HCT116 (cell line): Measurements from ENCODE around the gene PWP1. TPM values are rescaled to one million over a fixed set of nuclear protein-coding genes. Genes with fewer than 3 reads are reported as not detected.

Experiments used
- ATAC-seq: fragments of 200-7000 bp; cut with Tn5 transposase; 2 replicates; pipeline ENCODE4 v1.9.1; 2020; ENCODE audit warnings: mild to moderate bottlenecking, moderate library complexity
- BruUV-seq: library from RNA; stranded (reverse); fragments of 400-500 nt; replicated peaks from 2 replicates; lab custom pipeline; 2021; lab: Mats Ljungman, UMichigan
- CTCF ChIA-PET: fragments of 300-600 bp; sonication (Branson Sonifier 250); formaldehyde crosslinking; loops from one replicate; lab custom pipeline; 2021; ENCODE audit warnings: antibody characterized with exemption; lab: Charles Lee
- POLR2A ChIA-PET: fragments of 300-600, 350-600 bp; sonication (Branson Sonifier 250); formaldehyde crosslinking; loops from one replicate; lab custom pipeline; 2021; ENCODE audit warnings: antibody characterized with exemption; lab: Charles Lee
- RAD21 ChIA-PET, 2 experiments: fragments of 300-600 bp; sonication (Branson Sonifier 250); formaldehyde crosslinking; loops; one replicate each; lab custom pipeline; 2023; ENCODE audit warnings: low total read pairs in 2 of 2; ENCODE audit not compliant: uncharacterized antibody in 2 of 2, unreplicated experiment in 2 of 2, low non-redundant PET in 1 of 2; lab: Charles Lee
- DNase-seq: peaks from one replicate; pipeline ENCODE4 v3.0.0-alpha.2; 2010; ENCODE audit warnings: low read depth, low spot score
- H2AFZ ChIP-seq: fragments of 200-600 bp; shearing (Covaris generic), sonication (generic); 2 replicates; pipeline ENCODE4 v1.6.1; 2017; ENCODE audit warnings: low read depth, mixed run types, mixed read lengths, antibody characterized with exemption, low read length; ENCODE audit not compliant: poor library complexity, severe bottlenecking
- H3K27ac ChIP-seq: 2 replicates; pipeline ENCODE4 v1.5.1; 2012; ENCODE audit warnings: low read depth, low read length
- H3K27me3 ChIP-seq: fragments of 200-600 bp; sonication (generic); 2 replicates; pipeline ENCODE4 v1.6.1; 2016; ENCODE audit warnings: mixed run types, low read length, mixed read lengths; ENCODE audit not compliant: insufficient read depth
- H3K36me3 ChIP-seq, 2 experiments: fragments of 200-500 bp in 1 of 2; fragments of 200-600 bp in 1 of 2; sonication (Bioruptor generic) in 1 of 2; sonication (generic) in 1 of 2; 2 replicates each; pipeline versions ENCODE4 v1.5.1 to v1.6.1; 2014 to 2016; ENCODE audit warnings: low read length in 2 of 2, inconsistent platforms in 1 of 2, mixed read lengths in 1 of 2, mixed run types in 1 of 2; ENCODE audit not compliant: insufficient read depth in 2 of 2, control insufficient read depth in 1 of 2
- H3K4me1 ChIP-seq, 2 experiments: fragments of 200-600 bp in 1 of 2; sonication (generic) in 1 of 2; 2 replicates each; pipeline versions ENCODE4 v1.5.1 to v1.6.1; 2012 to 2017; ENCODE audit warnings: low read length in 2 of 2, inconsistent platforms in 1 of 2, mild to moderate bottlenecking in 1 of 2, mixed read lengths in 1 of 2, mixed run types in 1 of 2, moderate library complexity in 1 of 2; ENCODE audit not compliant: insufficient read depth in 2 of 2, control insufficient read depth in 1 of 2
- H3K4me2 ChIP-seq: fragments of 200-600 bp; sonication (generic); 2 replicates; pipeline ENCODE4 v1.6.1; 2017; ENCODE audit warnings: mixed run types, low read length, mixed read lengths
- H3K4me3 ChIP-seq, 2 experiments: fragments of 200-600 bp in 1 of 2; sonication (generic) in 1 of 2; replicated peaks in 1 of 2; 2 replicates each; pipeline ENCODE4 v1.5.1; 2011 to 2016; ENCODE audit warnings: low read length in 2 of 2, control low read depth in 1 of 2, low read depth in 1 of 2, mild to moderate bottlenecking in 1 of 2, mixed read lengths in 1 of 2, mixed run types in 1 of 2
- H3K79me2 ChIP-seq: fragments of 200-600 bp; sonication (generic); 2 replicates; pipeline ENCODE4 v1.6.1; 2017; ENCODE audit warnings: mild to moderate bottlenecking, mixed run types, low read length, moderate library complexity, mixed read lengths; ENCODE audit not compliant: insufficient read depth
- H3K9ac ChIP-seq: fragments of 200-600 bp; sonication (generic); 2 replicates; pipeline ENCODE4 v1.6.1; 2016; ENCODE audit warnings: low read length, mixed read lengths
- H3K9me2 ChIP-seq: fragments of 200-600 bp; sonication (generic), shearing (Covaris generic); 2 replicates; pipeline ENCODE4 v1.6.1; 2017; ENCODE audit warnings: mixed run types, mild to moderate bottlenecking, moderate library complexity; ENCODE audit not compliant: insufficient read depth
- H3K9me3 ChIP-seq, 2 experiments: fragments of 200-500 bp in 1 of 2; fragments of 200-600 bp in 1 of 2; sonication (Bioruptor generic) in 1 of 2; sonication (generic) in 1 of 2; 2 replicates each; pipeline ENCODE4 v1.6.1; 2014 to 2017; ENCODE audit warnings: low read length in 2 of 2, mixed read lengths in 2 of 2, inconsistent platforms in 1 of 2, low read depth in 1 of 2, mild to moderate bottlenecking in 1 of 2, mixed run types in 1 of 2, moderate library complexity in 1 of 2; ENCODE audit not compliant: control insufficient read depth in 1 of 2, insufficient read depth in 1 of 2
- H4K20me1 ChIP-seq: fragments of 200-600 bp; sonication (generic), shearing (Covaris generic); 2 replicates; pipeline ENCODE4 v1.6.1; 2017; ENCODE audit warnings: mixed run types, mild to moderate bottlenecking, moderate library complexity; ENCODE audit not compliant: insufficient read depth
- CBX3 ChIP-seq: IDR thresholded peaks from 2 replicates; pipeline ENCODE4 v1.6.1; 2012; ENCODE audit warnings: low read depth
- CTCF ChIP-seq, 3 experiments: fragments of 200-600 bp in 1 of 3; sonication (generic) in 1 of 3; IDR thresholded peaks in 2 of 3; conservative IDR thresholded peaks in 1 of 3; 2 replicates each; pipeline ENCODE4 v1.5.1; 2012 to 2017; ENCODE audit warnings: low read depth in 2 of 3, low read length in 2 of 3, antibody characterized with exemption in 1 of 3, borderline replicate concordance in 1 of 3, control low read depth in 1 of 3, mild to moderate bottlenecking in 1 of 3, mixed read lengths in 1 of 3, mixed run types in 1 of 3, moderate library complexity in 1 of 3; ENCODE audit not compliant: insufficient read depth in 1 of 3
- EGR1 ChIP-seq: IDR thresholded peaks from 2 replicates; pipeline ENCODE4 v1.6.1; 2012; ENCODE audit warnings: low read depth
- ELF1 ChIP-seq: IDR thresholded peaks from 2 replicates; pipeline ENCODE4 v1.6.1; 2012; ENCODE audit warnings: low read depth, borderline replicate concordance
- EZH2 ChIP-seq: fragments of 200-600 bp; sonication (generic); IDR thresholded peaks from 2 replicates; pipeline ENCODE4 v1.6.1; 2017; ENCODE audit warnings: antibody characterized with exemption, mixed run types
- EZH2phosphoT487 ChIP-seq: fragments of 200-600 bp; IDR thresholded peaks from 2 replicates; pipeline ENCODE4 v1.6.1; 2018; ENCODE audit warnings: antibody characterized with exemption, borderline replicate concordance
- FOSL1 ChIP-seq: IDR thresholded peaks from 2 replicates; pipeline ENCODE4 v1.6.1; 2012; ENCODE audit warnings: low read depth
- JUND ChIP-seq: IDR thresholded peaks from 2 replicates; pipeline ENCODE4 v1.6.1; 2012
- MAX ChIP-seq: IDR thresholded peaks from 2 replicates; pipeline ENCODE4 v1.6.1; 2012
- POLR2A ChIP-seq: IDR thresholded peaks from 2 replicates; pipeline ENCODE4 v1.7.0; 2011; ENCODE audit warnings: borderline replicate concordance; ENCODE audit not compliant: insufficient read depth, insufficient read length; ENCODE audit errors: extremely low read depth
- POLR2AphosphoS5 ChIP-seq: IDR thresholded peaks from 2 replicates; pipeline ENCODE4 v1.6.1; 2011; ENCODE audit warnings: mild to moderate bottlenecking, low read depth, low read length, moderate library complexity
- RAD21 ChIP-seq: IDR thresholded peaks from 2 replicates; pipeline ENCODE4 v1.6.1; 2012; ENCODE audit warnings: low read depth, mild to moderate bottlenecking
- REST ChIP-seq: IDR thresholded peaks from 2 replicates; pipeline ENCODE4 v1.6.1; 2012; ENCODE audit warnings: low read depth
- SIN3A ChIP-seq: IDR thresholded peaks from 2 replicates; pipeline ENCODE4 v1.6.1; 2012; ENCODE audit warnings: low read depth
- SRF ChIP-seq: IDR thresholded peaks from 2 replicates; pipeline ENCODE4 v1.6.1; 2012; ENCODE audit warnings: low read depth
- TCF7L2 ChIP-seq: IDR thresholded peaks from 2 replicates; pipeline ENCODE4 v1.7.0; 2011; ENCODE audit warnings: borderline replicate concordance, inconsistent platforms; ENCODE audit not compliant: insufficient read depth, insufficient read length; ENCODE audit errors: extremely low read depth
- YY1 ChIP-seq: IDR thresholded peaks from 2 replicates; pipeline ENCODE4 v1.6.1; 2011; ENCODE audit warnings: low read length, low read depth, moderate library complexity, mild to moderate bottlenecking; ENCODE audit not compliant: insufficient replicate concordance; ENCODE audit errors: extremely low read depth
- ZBTB33 ChIP-seq: IDR thresholded peaks from 2 replicates; pipeline ENCODE4 v1.6.1; 2011; ENCODE audit warnings: mild to moderate bottlenecking, low read length, moderate library complexity; ENCODE audit not compliant: insufficient replicate concordance; ENCODE audit errors: extremely low read depth
- ZFX ChIP-seq: fragments of 450-650 bp; IDR thresholded peaks from 2 replicates; pipeline ENCODE4 v1.6.1; 2017
- intact Hi-C: fragments of 100-400 bp; cut with micrococcal nuclease; formaldehyde crosslinking; loops from 2 replicates; pipeline ENCODE4 v1.10.0; 2022
- total RNA-seq: library from RNA; stranded (reverse); gene quantifications from one replicate; pipeline ENCODE4 v1.2.1, GENCODE V29; 2021; ENCODE audit not compliant: unreplicated experiment

Gene PWP1
- total RNA-seq, 1 experiment from 2014 or later, result 48.2 TPM

GRCh38 chr12:107702106-107702505 lies 16.5 kb downstream of the PWP1 start (continued):
- TF ChIP-seq YY1 (no peak), POLR2A (no peak), TCF7L2 (no peak), ELF1 (no peak), EGR1 (no peak), JUND (no peak), SRF (no peak), POLR2AphosphoS5 (no peak)

- Histone ChIP-seq H2AFZ (no peak overlapping the region), H3K9me2 (no peaks in the 10 kb centered on the region), H3K27ac (no peak overlapping the region), H3K36me3 (peaks cover 28 to 65% of the 10 kb centered on the region in 2 experiments), H3K4me1 (no peaks in the 10 kb centered on the region), H3K4me3 (no peak overlapping the region), H3K27me3 (no peaks in the 10 kb centered on the region), H3K4me2 (no peak overlapping the region), H3K9ac (no peak overlapping the region), H3K9me3 (no peaks in the 10 kb centered on the region), H3K79me2 (peaks cover 33% of the 10 kb centered on the region; the same call in 1 of the 2 replicates), H4K20me1 (no peaks in the 10 kb centered on the region)
- BruUV-seq, result no TSS peak
- no peak for TF ChIP-seq SRF
- no peak for TF ChIP-seq EZH2phosphoT487
- TF ChIP-seq CTCF (IDR thresholded peaks at IDR 0.05 in 2 of 3, conservative IDR thresholded peaks at IDR 0.05 in 1 of 3; ENCODE audit: borderline replicate concordance in 1 of 3, insufficient read depth in 1 of 3, low read depth in 2 of 3, low read length in 2 of 3), result no peak
- no peak for TF ChIP-seq EZH2
- no peak for TF ChIP-seq EGR1
- TF ChIP-seq ZFX, result no peak
- TF ChIP-seq RAD21, result no peak
- no peak for TF ChIP-seq ZBTB33
- no peak for TF ChIP-seq YY1
- TF ChIP-seq REST, result no peak
- no peak for TF ChIP-seq SIN3A
- TF ChIP-seq FOSL1, result no peak
- TF ChIP-seq MAX, result no peak
- TF ChIP-seq CBX3, result no peak
- intact Hi-C loops, result no loop called here
- no peak for DNase-seq
- ChIA-PET RAD21 (no interaction called here), CTCF (no interaction called here), POLR2A (no interaction called here)
- no peak for ATAC-seq
Measured at GRCh38 chr12:107704041-107704440, 18.4 kb downstream of the PWP1 start.
